ENCODE measurements around the gene DNASE1L1. TPM values are rescaled to one million over a fixed set of nuclear protein-coding genes. Genes with fewer than 3 reads are reported as not detected.

The DNASE1L1 gene, protein sequence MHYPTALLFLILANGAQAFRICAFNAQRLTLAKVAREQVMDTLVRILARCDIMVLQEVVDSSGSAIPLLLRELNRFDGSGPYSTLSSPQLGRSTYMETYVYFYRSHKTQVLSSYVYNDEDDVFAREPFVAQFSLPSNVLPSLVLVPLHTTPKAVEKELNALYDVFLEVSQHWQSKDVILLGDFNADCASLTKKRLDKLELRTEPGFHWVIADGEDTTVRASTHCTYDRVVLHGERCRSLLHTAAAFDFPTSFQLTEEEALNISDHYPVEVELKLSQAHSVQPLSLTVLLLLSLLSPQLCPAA
- polyA plus RNA-seq (2013, experiment 1 of 2) = 15.4 TPM
- 15.1 TPM for polyA plus RNA-seq (2013, experiment 2 of 2)

DNA sequence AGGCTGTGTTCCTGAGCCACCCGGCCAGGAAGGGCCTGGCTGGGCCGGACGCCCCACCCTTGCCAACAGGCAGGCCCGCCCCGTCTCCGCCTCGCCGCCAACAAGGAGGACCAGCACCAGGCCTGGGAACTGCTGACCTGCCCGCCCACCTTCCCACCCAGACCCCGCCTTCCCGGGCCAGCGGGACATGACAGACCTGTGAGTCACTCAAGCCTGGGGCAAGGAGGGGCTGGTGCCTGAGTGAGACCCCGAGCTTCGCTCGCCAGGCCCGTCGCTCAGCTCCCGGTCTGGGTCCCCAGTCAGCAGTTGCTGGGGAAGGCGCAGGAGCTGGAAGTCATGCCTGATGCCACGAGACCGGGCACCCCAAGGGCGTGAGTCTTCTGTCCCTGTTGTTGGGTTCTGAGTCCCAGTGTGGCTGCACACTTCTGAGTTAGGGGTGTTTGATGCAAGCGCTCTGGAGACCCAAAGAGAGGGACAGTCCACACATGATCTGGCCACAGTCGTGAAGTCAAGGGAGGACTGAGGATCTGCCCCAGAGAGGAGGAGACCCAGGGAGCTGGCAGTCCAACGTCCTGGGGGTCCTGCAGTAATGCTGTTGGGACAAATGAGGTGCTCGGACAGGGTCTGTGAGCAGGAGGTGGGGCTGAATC lies at the start of gene DNASE1L1:
DNASE1L1 (minus strand) TSS at position 33 of the 650 bp plus-strand sequence. CDS start 3,686 bp downstream, outside the sequence.
- no peak within 1 kb of the TSS for H2BK120ac ChIP-seq (ENCODE audit: low read depth, low read length)
- H3K14ac ChIP-seq (ENCODE audit: low read length) = no peak within 1 kb of the TSS
- peak within 1 kb of the TSS; percentile 14 for H3K4me2 ChIP-seq (ENCODE audit: insufficient read depth, low read length, poor library complexity, severe bottlenecking)
- H3K4me1 ChIP-seq (ENCODE audit: control insufficient read depth in 2 of 2, insufficient read depth in 1 of 2, low read depth in 1 of 2, low read length in 2 of 2) = peaks cover 0 to 9% of the 10 kb centered on the region in 2 donors
- H4K91ac ChIP-seq (ENCODE audit: low read depth, low read length, poor library complexity) = no peak within 1 kb of the TSS
- H3K9me3 ChIP-seq (replicated peaks in 1 of 2; ENCODE audit: control insufficient read depth in 2 of 2, insufficient read depth in 1 of 2, low read depth in 1 of 2, low read length in 2 of 2) = no peaks in the 10 kb centered on the region
- no peaks in the 10 kb centered on the region for H3K27me3 ChIP-seq (ENCODE audit: control insufficient read depth in 3 of 3, insufficient read depth in 3 of 3, low read depth in 1 of 3, low read length in 3 of 3)
- no peak within 1 kb of the TSS for H3K4ac ChIP-seq (ENCODE audit: low read length)
- H3K4me3 ChIP-seq (ENCODE audit: low read length in 2 of 2) = no peak within 1 kb of the TSS
- no peak within 1 kb of the TSS for H2BK5ac ChIP-seq (ENCODE audit: low read length)
- H4K8ac ChIP-seq (ENCODE audit: low read depth, low read length) = no peak within 1 kb of the TSS
- WGBS, 2 donors (ENCODE audit: extremely low coverage in 2 of 2, insufficient read length in 2 of 2, insufficient replicate concordance in 1 of 2) = no CpG with 5 or more reads among the region's 26 CpGs
- H3K18ac ChIP-seq (ENCODE audit: low read length) = peak within 1 kb of the TSS; percentile 71
- peaks cover 7 to 11% of the 10 kb centered on the region in 2 donors for H3K36me3 ChIP-seq (replicated peaks in 1 of 2; ENCODE audit: control insufficient read depth in 2 of 2, insufficient read depth in 2 of 2, low read length in 2 of 2)
- peak within 1 kb of the TSS; percentile 50 for H3K27ac ChIP-seq (replicated peaks; ENCODE audit: low read length)
- peak within 1 kb of the TSS; percentile 49 for H2BK12ac ChIP-seq (ENCODE audit: low read length)
- peak; percentile 69 for DNase-seq (ENCODE audit: low spot score)
- no peak within 1 kb of the TSS for H2AFZ ChIP-seq (ENCODE audit: low read length)
- no peak within 1 kb of the TSS for H2AK5ac ChIP-seq (ENCODE audit: low read depth, low read length)
- no peaks in the 10 kb centered on the region for H3K79me1 ChIP-seq (ENCODE audit: low read depth, low read length)
- H2BK15ac ChIP-seq (ENCODE audit: low read length) = no peak within 1 kb of the TSS
- peak within 1 kb of the TSS; percentile 50 for H3K9ac ChIP-seq (ENCODE audit: low read depth, low read length, poor library complexity)
- H3K23ac ChIP-seq (ENCODE audit: low read depth, low read length, poor library complexity) = no peak within 1 kb of the TSS

DNA sequence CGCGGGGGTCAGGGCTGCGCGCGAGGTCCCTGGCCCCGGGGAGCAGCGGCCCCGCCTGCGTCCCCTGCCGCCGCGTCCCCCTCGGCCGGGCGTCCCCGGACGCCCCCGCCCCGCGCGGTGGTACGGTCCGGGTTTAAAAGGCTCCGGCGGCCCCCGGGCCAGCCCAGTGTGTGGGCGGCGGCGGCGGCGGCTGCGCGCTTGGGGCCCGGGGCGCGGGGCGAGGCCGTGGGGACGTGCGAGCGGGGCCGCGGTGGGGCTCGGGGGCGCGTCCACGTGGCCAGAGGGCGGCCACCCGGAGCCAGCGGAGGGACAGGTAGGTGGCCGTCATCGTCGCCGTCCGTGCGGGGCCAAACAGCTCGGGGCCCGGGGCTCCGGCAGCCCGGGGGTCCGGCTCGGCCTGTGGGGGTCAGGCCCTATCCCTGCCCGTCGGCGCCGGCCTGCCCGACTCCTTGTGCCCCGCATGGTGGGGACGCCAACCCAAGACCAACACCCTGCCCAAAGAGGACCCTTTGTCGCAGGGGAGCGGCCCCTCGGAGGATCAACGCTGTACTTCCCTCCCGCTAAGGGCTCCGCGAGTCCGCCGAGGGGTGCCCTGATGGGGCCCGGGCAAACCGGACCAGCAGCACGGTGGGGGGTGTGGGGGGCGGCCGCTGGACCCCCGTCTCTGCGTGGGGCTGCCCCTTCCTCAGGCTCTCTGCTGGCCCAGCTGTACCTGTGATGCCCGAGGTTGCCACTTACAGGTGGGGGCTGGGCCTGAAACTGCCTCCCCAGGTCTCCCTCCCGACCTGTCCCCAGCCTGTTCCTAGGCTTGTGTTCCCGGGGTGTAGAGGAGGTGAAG lies 49.3 kb upstream of the DNASE1L1 start, which contains the start of gene PLXNA3:
PLXNA3 (plus strand) TSS at position 166 of the 838 bp plus-strand sequence. CDS start 1,903 bp downstream, outside the sequence.
- WGBS, 2 donors (ENCODE audit: extremely low coverage in 2 of 2, insufficient read length in 2 of 2, insufficient replicate concordance in 1 of 2) = no CpG with 5 or more reads among the region's 88 CpGs
- Histone ChIP-seq H2AFZ (ENCODE audit: low read length) (peak within 1 kb of the TSS; percentile 85), H3K23ac (ENCODE audit: low read depth, low read length, poor library complexity) (no peak within 1 kb of the TSS), H3K4me2 (ENCODE audit: insufficient read depth, low read length, poor library complexity, severe bottlenecking) (peak within 1 kb of the TSS; percentile 83), H3K4me3 (ENCODE audit: low read length in 2 of 2) (peak within 1 kb of the TSS; percentile 74 to 96), H3K4ac (ENCODE audit: low read length) (no peak within 1 kb of the TSS), H3K79me1 (ENCODE audit: low read depth, low read length) (peaks cover 1% of the 10 kb centered on the region), H3K9me3 (replicated peaks in 1 of 2; ENCODE audit: control insufficient read depth in 2 of 2, insufficient read depth in 1 of 2, low read depth in 1 of 2, low read length in 2 of 2) (no peaks in the 10 kb centered on the region), H2BK5ac (ENCODE audit: low read length) (peak within 1 kb of the TSS; percentile 66), H3K27me3 (ENCODE audit: control insufficient read depth in 3 of 3, insufficient read depth in 3 of 3, low read depth in 1 of 3, low read length in 3 of 3) (no peaks in the 10 kb centered on the region), H3K27ac (replicated peaks; ENCODE audit: low read length) (no peak within 1 kb of the TSS), H3K9ac (ENCODE audit: low read depth, low read length, poor library complexity) (peak within 1 kb of the TSS; percentile 88), H3K36me3 (replicated peaks in 1 of 2; ENCODE audit: control insufficient read depth in 2 of 2, insufficient read depth in 2 of 2, low read length in 2 of 2) (peaks cover 7 to 29% of the 10 kb centered on the region in 2 donors), H4K91ac (ENCODE audit: low read depth, low read length, poor library complexity) (no peak within 1 kb of the TSS), H4K8ac (ENCODE audit: low read depth, low read length) (no peak within 1 kb of the TSS), H3K4me1 (ENCODE audit: control insufficient read depth in 2 of 2, insufficient read depth in 1 of 2, low read depth in 1 of 2, low read length in 2 of 2) (peaks cover 3 to 7% of the 10 kb centered on the region in 2 donors), H2BK15ac (ENCODE audit: low read length) (no peak within 1 kb of the TSS), H2BK12ac (ENCODE audit: low read length) (no peak within 1 kb of the TSS), H2AK5ac (ENCODE audit: low read depth, low read length) (peak within 1 kb of the TSS; percentile 28), H2BK120ac (ENCODE audit: low read depth, low read length) (no peak within 1 kb of the TSS), H3K18ac (ENCODE audit: low read length) (peak within 1 kb of the TSS; percentile 71), H3K14ac (ENCODE audit: low read length) (peak within 1 kb of the TSS; percentile 82)
- DNase-seq (ENCODE audit: low spot score) = peak; percentile 42

DNA sequence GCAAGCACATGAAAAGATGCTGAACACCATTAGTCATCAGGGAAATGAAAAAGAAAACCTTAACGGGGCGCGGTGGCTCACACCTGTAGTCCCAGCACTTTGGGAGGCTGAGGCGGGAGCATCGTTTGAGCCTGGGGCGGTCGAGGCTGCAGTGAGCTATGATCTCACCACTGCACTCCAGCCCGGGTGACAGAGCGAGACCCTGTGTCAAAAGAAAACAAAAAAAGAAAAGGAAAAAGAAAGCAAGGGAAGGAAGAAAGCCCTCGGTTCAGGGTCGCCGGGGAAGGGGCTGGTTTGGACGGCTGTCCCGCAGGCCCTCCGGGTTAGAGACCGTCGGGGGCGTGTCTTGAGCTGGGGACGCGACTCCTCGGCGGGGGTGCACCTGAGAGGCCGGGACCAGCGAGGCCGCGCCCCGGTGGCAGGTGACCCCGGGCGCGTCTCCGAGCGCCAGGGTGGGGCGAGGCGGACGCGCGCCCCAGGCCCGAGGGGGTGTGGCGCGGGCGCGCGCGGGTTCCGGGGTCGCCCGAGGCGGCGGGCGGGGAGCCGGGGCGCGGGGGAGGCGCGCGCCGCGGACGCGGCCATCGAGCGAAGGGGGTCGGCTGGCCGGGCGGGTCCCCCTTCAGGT lies 48.5 kb upstream of the DNASE1L1 start:
- Histone ChIP-seq H3K4ac (ENCODE audit: low read length) (no peak overlapping the region), H3K4me1 (ENCODE audit: control insufficient read depth in 2 of 2, insufficient read depth in 1 of 2, low read depth in 1 of 2, low read length in 2 of 2) (peaks cover 3 to 7% of the 10 kb centered on the region in 2 donors), H3K4me3 (ENCODE audit: low read length in 2 of 2) (peak overlapping the region; percentile 74 to 77), H4K8ac (ENCODE audit: low read depth, low read length) (no peak overlapping the region), H3K14ac (ENCODE audit: low read length) (no peak overlapping the region), H3K23ac (ENCODE audit: low read depth, low read length, poor library complexity) (no peak overlapping the region), H3K9ac (ENCODE audit: low read depth, low read length, poor library complexity) (no peak overlapping the region), H3K4me2 (ENCODE audit: insufficient read depth, low read length, poor library complexity, severe bottlenecking) (peak overlapping the region; percentile 83), H4K91ac (ENCODE audit: low read depth, low read length, poor library complexity) (no peak overlapping the region), H3K18ac (ENCODE audit: low read length) (no peak overlapping the region), H3K9me3 (replicated peaks in 1 of 2; ENCODE audit: control insufficient read depth in 2 of 2, insufficient read depth in 1 of 2, low read depth in 1 of 2, low read length in 2 of 2) (no peaks in the 10 kb centered on the region), H3K27me3 (ENCODE audit: control insufficient read depth in 3 of 3, insufficient read depth in 3 of 3, low read depth in 1 of 3, low read length in 3 of 3) (no peaks in the 10 kb centered on the region), H3K36me3 (replicated peaks in 1 of 2; ENCODE audit: control insufficient read depth in 2 of 2, insufficient read depth in 2 of 2, low read length in 2 of 2) (peaks cover 7 to 23% of the 10 kb centered on the region in 2 donors), H2AK5ac (ENCODE audit: low read depth, low read length) (no peak overlapping the region), H3K27ac (replicated peaks; ENCODE audit: low read length) (no peak overlapping the region), H3K79me1 (ENCODE audit: low read depth, low read length) (peaks cover 1% of the 10 kb centered on the region), H2AFZ (ENCODE audit: low read length) (peak overlapping the region; percentile 85), H2BK12ac (ENCODE audit: low read length) (no peak overlapping the region), H2BK15ac (ENCODE audit: low read length) (no peak overlapping the region), H2BK120ac (ENCODE audit: low read depth, low read length) (no peak overlapping the region), H2BK5ac (ENCODE audit: low read length) (peak overlapping the region; percentile 66)
- no CpG with 5 or more reads among the region's 65 CpGs for WGBS, 2 donors (ENCODE audit: extremely low coverage in 2 of 2, insufficient read length in 2 of 2, insufficient replicate concordance in 1 of 2)
- no peak for DNase-seq (ENCODE audit: low spot score)
